ENCODE results near the gene C10orf67. TPM values are rescaled to one million over a fixed set of nuclear protein-coding genes. Genes with fewer than 3 reads are reported as not detected.
A peak's percentile ranks its signal among the peaks of the same experiment; 100 is the strongest.

The C10orf67 gene
- total RNA-seq (2021; ENCODE audit: unreplicated experiment) (not detected), Bru-seq, nascent RNA (percentile 1 among the genes with signal in this experiment), BruChase-seq, experiment 1, labeled RNA remaining after a 6-hour chase (percentile 1 among the genes with signal in this experiment), BruChase-seq, experiment 2, labeled RNA remaining after a 2-hour chase (percentile 1 among the genes with signal in this experiment)
- not detected in 2 replicates for polyA plus RNA-seq (2012)
- long read RNA-seq = 0 reads

- Histone ChIP-seq H3K9me2 (ENCODE audit: insufficient read depth) (no peaks in the 10 kb centered on the region), H3K4me2 (ENCODE audit: low read length) (no peak within 1 kb of the TSS), H3K36me3 (ENCODE audit: control insufficient read depth in 1 of 2, insufficient read depth in 2 of 2, low read length in 2 of 2) (no peaks in the 10 kb centered on the region), H2AFZ (ENCODE audit: low read depth, low read length, poor library complexity, severe bottlenecking) (no peak within 1 kb of the TSS), H3K9me3 (ENCODE audit: control insufficient read depth in 1 of 2, insufficient read depth in 1 of 2, low read depth in 1 of 2, low read length in 2 of 2) (no peaks in the 10 kb centered on the region), H3K4me1 (ENCODE audit: control insufficient read depth in 1 of 2, insufficient read depth in 2 of 2, low read length in 2 of 2) (no peaks in the 10 kb centered on the region), H3K27me3 (ENCODE audit: insufficient read depth, low read length) (no peaks in the 10 kb centered on the region), H3K27ac (ENCODE audit: low read depth, low read length) (no peak within 1 kb of the TSS), H3K9ac (ENCODE audit: low read length) (no peak within 1 kb of the TSS), H3K4me3 (replicated peaks in 1 of 2; ENCODE audit: low read depth in 1 of 2, low read length in 2 of 2) (no peak within 1 kb of the TSS), H3K79me2 (ENCODE audit: insufficient read depth, low read length) (no peaks in the 10 kb centered on the region), H4K20me1 (ENCODE audit: insufficient read depth) (no peaks in the 10 kb centered on the region; the same call in 1 of the 2 replicates)
- ATAC-seq (no peak), DNase-seq (ENCODE audit: low read depth, low spot score) (no peak)
- RAD21 ChIA-PET (ENCODE audit: low non-redundant PET in 1 of 2, low total read pairs in 2 of 2, uncharacterized antibody in 2 of 2, unreplicated experiment in 2 of 2) = no interaction called here
- CTCF ChIA-PET = no interaction called here
- no TSS peak for BruUV-seq (replicated peaks)
- POLR2A ChIA-PET = no interaction called here
- TF ChIP-seq JUND (IDR thresholded peaks at IDR 0.05) = no peak
- no peak for TF ChIP-seq SIN3A (IDR thresholded peaks at IDR 0.05; ENCODE audit: low read depth)
- TF ChIP-seq EZH2 (IDR thresholded peaks at IDR 0.05) = no peak
- no peak for TF ChIP-seq EZH2phosphoT487 (IDR thresholded peaks at IDR 0.05; ENCODE audit: borderline replicate concordance)
- no peak for TF ChIP-seq POLR2A (IDR thresholded peaks at IDR 0.05; ENCODE audit: borderline replicate concordance, extremely low read depth, insufficient read depth, insufficient read length)
- intact Hi-C loops (cut with micrococcal nuclease) = no loop called here
Observed at GRCh38 chr10:23344241-23344841, at the start of gene C10orf67. C10orf67 (minus strand) TSS chr10:23344797; CDS start chr10:23344774, 23 bp downstream.

GRCh38 chr10:23391821-23392220 lies 47.2 kb upstream of the C10orf67 start:
- H3K9me3 ChIP-seq (ENCODE audit: control insufficient read depth in 1 of 2, insufficient read depth in 1 of 2, low read depth in 1 of 2, low read length in 2 of 2) = no peaks in the 10 kb centered on the region
- H4K20me1 ChIP-seq (ENCODE audit: insufficient read depth) = no peaks in the 10 kb centered on the region
- intact Hi-C loops (cut with micrococcal nuclease) = no loop called here
- no peaks in the 10 kb centered on the region for H3K79me2 ChIP-seq (ENCODE audit: insufficient read depth, low read length)
- H2AFZ ChIP-seq (ENCODE audit: low read depth, low read length, poor library complexity, severe bottlenecking) = no peak overlapping the region
- BruUV-seq (replicated peaks) = no TSS peak
- no peak overlapping the region for H3K4me3 ChIP-seq (replicated peaks in 1 of 2; ENCODE audit: low read depth in 1 of 2, low read length in 2 of 2)
- RAD21 ChIA-PET (ENCODE audit: low non-redundant PET in 1 of 2, low total read pairs in 2 of 2, uncharacterized antibody in 2 of 2, unreplicated experiment in 2 of 2) = no interaction called here
- H3K9me2 ChIP-seq (ENCODE audit: insufficient read depth) = no peaks in the 10 kb centered on the region
- CTCF ChIA-PET = no interaction called here
- ATAC-seq = no peak
- H3K36me3 ChIP-seq (ENCODE audit: control insufficient read depth in 1 of 2, insufficient read depth in 2 of 2, low read length in 2 of 2) = no peaks in the 10 kb centered on the region
- POLR2A ChIA-PET = interaction anchor here (1.7 kb wide), 1 partner anchor 13 kb away, joined by 3 read pairs; no protein-coding TSS in a partner anchor
- no peak overlapping the region for H3K4me2 ChIP-seq (ENCODE audit: low read length)
- H3K27ac ChIP-seq (ENCODE audit: low read depth, low read length) = no peak overlapping the region
- H3K4me1 ChIP-seq (ENCODE audit: control insufficient read depth in 1 of 2, insufficient read depth in 2 of 2, low read length in 2 of 2) = no peaks in the 10 kb centered on the region
- H3K27me3 ChIP-seq (ENCODE audit: insufficient read depth, low read length) = no peaks in the 10 kb centered on the region
- no peak overlapping the region for H3K9ac ChIP-seq (ENCODE audit: low read length)
- TF ChIP-seq FOSL1 (IDR thresholded peaks at IDR 0.05; ENCODE audit: low read depth) (no peak), CTCF (IDR thresholded peaks at IDR 0.05 in 2 of 3, conservative IDR thresholded peaks at IDR 0.05 in 1 of 3; ENCODE audit: borderline replicate concordance in 1 of 3, insufficient read depth in 1 of 3, low read depth in 2 of 3, low read length in 2 of 3) (no peak), ZBTB33 (IDR thresholded peaks at IDR 0.05; ENCODE audit: extremely low read depth, insufficient replicate concordance, low read length) (no peak), EZH2 (IDR thresholded peaks at IDR 0.05) (no peak), SIN3A (IDR thresholded peaks at IDR 0.05; ENCODE audit: low read depth) (no peak)
- no peak for DNase-seq (ENCODE audit: low read depth, low spot score)

All from HCT116 (cell line).